Measurements from ENCODE around the gene TUSC2. TPM values are rescaled to one million over a fixed set of nuclear protein-coding genes. Genes with fewer than 3 reads are reported as not detected.

Gene TUSC2
- polyA plus RNA-seq, 4 donors: 24.6 to 29.7 (median 27.7) TPM

DNA sequence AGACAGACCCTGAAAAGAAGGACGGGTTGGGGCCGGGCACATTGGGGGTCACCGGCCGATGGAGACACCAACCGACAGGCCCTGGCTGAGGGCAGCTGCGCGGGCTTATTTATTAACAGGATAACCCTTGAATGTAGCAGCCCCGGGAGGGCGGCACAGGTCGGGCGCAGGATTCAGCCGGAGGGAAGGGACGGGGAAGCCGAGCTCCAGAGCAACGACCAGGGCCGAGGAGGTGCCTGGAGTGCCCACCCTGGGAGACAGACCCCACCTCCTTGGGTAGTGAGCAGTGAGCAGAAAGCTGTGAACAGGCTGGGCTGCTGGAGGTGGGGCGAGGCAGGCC, 51.3 kb downstream of the TUSC2 start:
- no peak for DNase-seq (ENCODE audit: low read depth in 4 of 4, low spot score in 3 of 4)

DNA sequence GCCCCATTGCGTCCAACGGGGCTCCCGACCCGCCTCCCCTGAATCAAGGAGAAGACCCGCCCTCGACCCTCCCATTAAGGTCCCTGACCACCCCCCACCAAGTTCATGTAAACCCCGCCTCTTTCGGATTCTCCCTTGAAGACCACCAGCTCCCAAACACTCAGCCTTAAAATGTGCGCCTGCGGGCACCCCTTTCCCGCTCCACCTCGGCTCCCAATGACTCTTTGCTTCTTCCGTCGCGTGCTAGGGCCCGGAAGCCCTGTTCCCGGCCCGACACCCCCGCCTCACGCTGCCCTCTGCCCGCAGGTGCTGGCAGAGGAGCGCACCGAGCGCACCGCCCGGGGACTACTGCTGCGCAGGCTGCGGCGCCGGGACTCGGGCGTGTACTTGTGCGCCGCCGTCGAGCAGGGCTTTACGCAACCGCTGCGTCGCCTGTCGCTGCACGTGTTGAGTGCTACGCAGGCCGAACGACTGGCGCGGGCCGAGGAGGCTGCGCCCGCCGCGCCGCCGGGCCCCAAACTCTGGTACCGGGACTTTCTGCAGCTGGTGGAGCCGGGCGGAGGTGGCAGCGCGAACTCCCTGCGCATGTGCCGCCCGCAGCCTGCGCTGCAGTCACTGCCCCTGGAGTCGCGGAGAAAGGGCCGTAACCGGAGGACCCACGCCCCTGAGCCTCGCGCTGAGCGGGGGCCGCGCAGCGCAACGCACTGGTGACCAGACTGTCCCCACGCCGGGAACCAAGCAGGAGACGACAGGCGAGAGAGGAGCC, 51.8 kb downstream of the TUSC2 start:
- no peak for DNase-seq (ENCODE audit: low read depth in 4 of 4, low spot score in 3 of 4)

DNA sequence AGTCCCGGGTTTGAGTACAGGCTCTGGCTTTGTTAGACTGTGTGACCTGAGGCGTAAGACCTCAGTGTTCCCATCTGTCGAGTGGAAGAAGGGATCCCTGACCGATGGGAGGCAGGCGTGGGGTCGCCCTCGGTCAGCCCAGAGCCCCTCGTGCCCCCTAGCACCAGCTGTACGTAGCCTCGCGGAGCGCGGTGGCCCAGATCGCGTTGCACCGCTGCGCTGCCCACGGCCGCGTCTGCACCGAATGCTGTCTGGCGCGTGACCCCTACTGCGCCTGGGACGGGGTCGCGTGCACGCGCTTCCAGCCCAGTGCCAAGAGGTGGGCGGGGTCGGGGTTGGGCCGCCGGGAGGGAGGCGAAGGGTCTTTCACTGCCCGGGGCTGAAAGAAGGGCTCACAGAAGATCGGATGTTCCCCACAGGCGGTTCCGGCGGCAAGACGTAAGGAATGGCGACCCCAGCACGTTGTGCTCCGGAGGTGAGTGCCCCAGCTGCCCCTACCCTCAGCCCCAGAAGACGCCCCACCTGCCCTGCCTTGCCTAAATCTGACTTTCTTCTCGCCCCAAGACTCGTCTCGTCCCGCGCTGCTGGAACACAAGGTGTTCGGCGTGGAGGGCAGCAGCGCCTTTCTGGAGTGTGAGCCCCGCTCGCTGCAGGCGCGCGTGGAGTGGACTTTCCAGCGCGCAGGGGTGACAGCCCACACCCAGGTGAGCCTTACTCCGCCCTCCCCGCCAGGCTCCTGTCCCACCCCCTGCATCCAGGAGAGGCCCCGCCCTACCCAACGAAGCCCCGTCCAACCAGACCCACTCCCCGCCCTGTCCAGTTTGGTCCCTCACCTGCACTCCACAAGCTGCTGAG, 52.7 kb downstream of the TUSC2 start:
- no peak for DNase-seq (ENCODE audit: low read depth in 4 of 4, low spot score in 3 of 4)

Other genes with a start within 250 kb of the TUSC2 start
- gene RBM5, start 239.3 kb downstream of the TUSC2 start, polyA plus RNA-seq (ENCODE audit: insufficient read length in 4 of 4): 100 to 1,000 TPM; 231 to 273 (median 235) TPM
- 10 to 100 TPM; 75.1 to 81.1 (median 78.5) TPM for gene SEMA3F, start 172.9 kb downstream of the TUSC2 start, polyA plus RNA-seq (ENCODE audit: insufficient read length in 4 of 4)
- under 1 TPM in 2 of 4 donors, not detected in 2; 0.03 to 0.10 TPM for gene GNAT1, start 136.6 kb downstream of the TUSC2 start, polyA plus RNA-seq (ENCODE audit: insufficient read length in 4 of 4)
- gene SLC38A3, start 123.0 kb downstream of the TUSC2 start, polyA plus RNA-seq (ENCODE audit: insufficient read length in 4 of 4): 1 to 10 TPM; 5.0 to 9.6 (median 6.6) TPM
- 100 to 1,000 TPM; 203 to 219 (median 207) TPM for gene GNAI2, start 92.0 kb downstream of the TUSC2 start, polyA plus RNA-seq (ENCODE audit: insufficient read length in 4 of 4)
- 100 to 1,000 TPM in 1 of 4 donors, 10 to 100 TPM in 3; 86.9 to 125 (median 92.2) TPM for gene SEMA3B, start 59.1 kb downstream of the TUSC2 start, polyA plus RNA-seq (ENCODE audit: insufficient read length in 4 of 4)
- gene LSMEM2, start 49.1 kb downstream of the TUSC2 start, polyA plus RNA-seq (ENCODE audit: insufficient read length in 4 of 4): under 1 TPM; 0.51 to 0.75 (median 0.66) TPM
- gene IFRD2, start 35.8 kb downstream of the TUSC2 start, polyA plus RNA-seq (ENCODE audit: insufficient read length in 4 of 4): 10 to 100 TPM; 39.6 to 50.5 (median 45.0) TPM
- 1 to 10 TPM; 3.1 to 3.8 (median 3.1) TPM for gene HYAL3, start 28.8 kb downstream of the TUSC2 start, polyA plus RNA-seq (ENCODE audit: insufficient read length in 4 of 4)
- 10 to 100 TPM in 1 of 4 donors, 1 to 10 TPM in 3; 8.6 to 10.5 (median 9.9) TPM for gene NAA80, start 28.8 kb downstream of the TUSC2 start, polyA plus RNA-seq (ENCODE audit: insufficient read length in 4 of 4)
- gene HYAL1, start 24.6 kb downstream of the TUSC2 start, polyA plus RNA-seq (ENCODE audit: insufficient read length in 4 of 4): 1 to 10 TPM; 6.2 to 8.0 (median 6.8) TPM
- 10 to 100 TPM; 62.8 to 92.9 (median 75.5) TPM for gene HYAL2, start 5.5 kb downstream of the TUSC2 start, polyA plus RNA-seq (ENCODE audit: insufficient read length in 4 of 4)
- gene RASSF1, start 12.6 kb upstream of the TUSC2 start, polyA plus RNA-seq (ENCODE audit: insufficient read length in 4 of 4): 10 to 100 TPM; 17.5 to 22.8 (median 17.8) TPM
- 1 to 10 TPM; 3.6 to 4.7 (median 3.8) TPM for gene ZMYND10, start 17.5 kb upstream of the TUSC2 start, polyA plus RNA-seq (ENCODE audit: insufficient read length in 4 of 4)
- gene NPRL2, start 22.6 kb upstream of the TUSC2 start, polyA plus RNA-seq (ENCODE audit: insufficient read length in 4 of 4): 10 to 100 TPM; 30.3 to 36.9 (median 32.6) TPM
- 10 to 100 TPM; 11.9 to 18.3 (median 15.3) TPM for gene CYB561D2, start 22.6 kb upstream of the TUSC2 start, polyA plus RNA-seq (ENCODE audit: insufficient read length in 4 of 4)
- gene TMEM115, start 31.3 kb upstream of the TUSC2 start, polyA plus RNA-seq (ENCODE audit: insufficient read length in 4 of 4): 10 to 100 TPM; 37.8 to 49.5 (median 38.7) TPM
- gene CACNA2D2, start 175.4 kb upstream of the TUSC2 start, polyA plus RNA-seq (ENCODE audit: insufficient read length in 4 of 4): 10 to 100 TPM; 14.9 to 18.1 (median 15.2) TPM
- 10 to 100 TPM; 15.0 to 18.4 (median 16.8) TPM for gene C3orf18, start 239.5 kb upstream of the TUSC2 start, polyA plus RNA-seq (ENCODE audit: insufficient read length in 4 of 4)
- 10 to 100 TPM; 21.9 to 27.6 (median 23.4) TPM for gene HEMK1, start 241.3 kb upstream of the TUSC2 start, polyA plus RNA-seq (ENCODE audit: insufficient read length in 4 of 4)